K562 (cell line): ENCODE data around the gene PAQR7. TPM values are rescaled to one million over a fixed set of nuclear protein-coding genes. Genes with fewer than 3 reads are reported as not detected.
A peak's percentile ranks its signal among the peaks of the same experiment; 100 is the strongest.

Source experiments
- ATF7 ChIP-seq: fragments of 450-650 bp; IDR thresholded peaks from 2 replicates; pipeline ENCODE4 v1.7.1; 2014; ENCODE audit warnings: mild to moderate bottlenecking, moderate library complexity
- BCL6 ChIP-seq: fragments of 250-450 bp; sonication (Bioruptor Pico); IDR thresholded peaks from 2 replicates; pipeline ENCODE4 v1.4.0; 2020
- CEBPG ChIP-seq, 3 experiments: fragments of 200-800 bp in 1 of 3; sonication (Bioruptor generic) in 1 of 3; sonication (generic) in 1 of 3; formaldehyde crosslinking in 1 of 3; IDR thresholded peaks in 2 of 3; conservative IDR thresholded peaks in 1 of 3; 2 replicates each; pipeline versions ENCODE4 v1.6.1 to v1.8.0; 2016 to 2022; ENCODE audit warnings: missing compliant biosample characterization in 2 of 3, missing genetic modification characterization in 2 of 3, mild to moderate bottlenecking in 1 of 3, missing genetic modification reagents in 1 of 3
- DPF2 ChIP-seq: fragments of 450-650 bp; IDR thresholded peaks from 2 replicates; pipeline ENCODE4 v1.6.1; 2016
- ELF4 ChIP-seq: fragments of 450-650 bp; formaldehyde crosslinking; IDR thresholded peaks from 2 replicates; pipeline ENCODE4 v1.4.0; 2022; ENCODE audit warnings: missing genetic modification characterization
- GTF3C2 ChIP-seq: IDR thresholded peaks from 3 replicates; pipeline ENCODE4 v1.6.1; 2011; ENCODE audit warnings: borderline replicate concordance, mild to moderate bottlenecking, moderate library complexity; ENCODE audit not compliant: insufficient read length; ENCODE audit errors: extremely low read depth
- HMGN3 ChIP-seq: IDR thresholded peaks from 2 replicates; pipeline ENCODE4 v1.6.1; 2011; ENCODE audit warnings: borderline replicate concordance, low read depth, mild to moderate bottlenecking, mixed read lengths, low read length; ENCODE audit not compliant: insufficient read length; ENCODE audit errors: extremely low read depth
- SMARCC2 ChIP-seq: fragments of 450-650 bp; IDR thresholded peaks from 2 replicates; pipeline ENCODE4 v1.6.1; 2017; ENCODE audit warnings: antibody characterized with exemption, moderate library complexity, mild to moderate bottlenecking, low read depth
- SRF ChIP-seq, 2 experiments: fragments of 250-450, 450-650 bp in 1 of 2; sonication (Bioruptor Pico) in 1 of 2; sonication (generic) in 1 of 2; formaldehyde crosslinking; IDR thresholded peaks; 2 replicates each; pipeline versions ENCODE4 v1.5.0 to v1.5.1; 2020 to 2022; ENCODE audit warnings: mild to moderate bottlenecking in 1 of 2, missing genetic modification reagents in 1 of 2
- STAG1 ChIP-seq: sonication (generic); formaldehyde crosslinking; IDR thresholded peaks from 2 replicates; pipeline ENCODE4 v1.5.0; 2020; ENCODE audit warnings: missing genetic modification reagents, borderline replicate concordance
- TGIF2 ChIP-seq: sonication (generic); formaldehyde crosslinking; IDR thresholded peaks from 2 replicates; pipeline ENCODE4 v1.8.1; 2022; ENCODE audit warnings: mild to moderate bottlenecking, missing genetic modification reagents, moderate library complexity
- ZNF165 ChIP-seq: fragments of 250-450 bp; sonication (Bioruptor Pico); IDR thresholded peaks from 2 replicates; pipeline ENCODE4 v1.4.0; 2020; ENCODE audit warnings: borderline replicate concordance
- ZNF23 ChIP-seq: fragments of 250-450 bp; sonication (Bioruptor Pico); IDR thresholded peaks from 2 replicates; pipeline ENCODE4 v1.4.0; 2020; ENCODE audit warnings: mild to moderate bottlenecking
- ZNF584 ChIP-seq: fragments of 200-800 bp; sonication (Bioruptor generic); IDR thresholded peaks from 2 replicates; pipeline ENCODE4 v1.6.1; 2016; ENCODE audit warnings: low read depth, mild to moderate bottlenecking, missing genetic modification characterization, missing compliant biosample characterization
- ZNF655 ChIP-seq: fragments of 250-450 bp; sonication (Bioruptor Pico); IDR thresholded peaks from 2 replicates; pipeline ENCODE4 v1.5.0; 2021
- ZNF699 ChIP-seq: fragments of 250-450 bp; sonication (Bioruptor Pico); IDR thresholded peaks from 2 replicates; pipeline ENCODE4 v1.8.0; 2021; ENCODE audit warnings: mild to moderate bottlenecking, moderate library complexity; ENCODE audit not compliant: insufficient replicate concordance
- polyA plus RNA-seq, 8 experiments: library from polyadenylated mRNA; depleted of rRNA in 4 of 8; stranded (reverse) in 5 of 8; unstranded in 3 of 8; fragments of >200 nt; fragmentation: Nextera tagmentation in 2 of 8; fragmentation: Illumina TruSeq in 1 of 8; extraction: Ambion mirVana in 2 of 8; extraction: Trizol in 1 of 8; gene quantifications; 2 replicates each; pipeline versions ENCODE4 v1.2.1 to v1.2.3, GENCODE V29; 2011 to 2014; ENCODE audit warnings: inconsistent platforms in 1 of 8, missing spikeins in 1 of 8
- total RNA-seq, 7 experiments: library from RNA; depleted of rRNA in 6 of 7; stranded (reverse); fragments of >200 nt in 6 of 7; fragmentation: Illumina TruSeq in 2 of 7; extraction: Trizol in 2 of 7; gene quantifications; 2 replicates each; pipeline versions ENCODE4 v1.2.1 to v1.2.3, GENCODE V29; 2011 to 2021; ENCODE audit warnings: low replicate concordance in 1 of 7

The PAQR7 gene
- total and polyA plus RNA-seq, 9 of the 15 experiments (the other 6 are each of a cell fraction or from before 2014, with no cell fraction given) = 1.1 to 5.2 (median 2.6) TPM

- TF ChIP-seq GTF3C2 (no peak), ZNF655 (CRISPR knock-in tag) (no peak), ZNF584 (CRISPR knock-in tag) (no peak), ELF4 (no peak), SRF (CRISPR knock-in tag; IDR thresholded peaks at IDR 0.05) (no peak), ZNF699 (no peak), ZNF165 (CRISPR knock-in tag) (no peak), CEBPG (CRISPR knock-in tag; IDR thresholded peaks at IDR 0.05) (peak; percentile 73), CEBPG (tag; conservative IDR thresholded peaks at IDR 0.05 in 1 of 2, IDR thresholded peaks at IDR 0.05 in 1 of 2) (no peak), SMARCC2 (no peak), DPF2 (0 out of 2 replicates have a peak, but pooled peaks have one; percentile 8), STAG1 (CRISPR knock-in tag) (no peak), HMGN3 (peak; percentile 57), ATF7 (peak; percentile 70; the same call in 1 of the 2 replicates), TGIF2 (CRISPR knock-in tag) (no peak), ZNF23 (CRISPR knock-in tag) (no peak), BCL6 (no peak)
These were observed 31.3 kb upstream of the PAQR7 start (continued) for GRCh38 chr1:25906644-25907300.
